Astrocyte (in vitro differentiated cells and primary cell): Measurements from ENCODE around the gene TBC1D5. TPM values are rescaled to one million over a fixed set of nuclear protein-coding genes. Genes with fewer than 3 reads are reported as not detected.

Experiments
- DNase-seq: peaks from one replicate; pipeline ENCODE4 v3.0.0-alpha.2; 2010; ENCODE audit warnings: low read depth
- FAIRE-seq: peaks from 2 replicates; lab custom pipeline; 2011; peaks lifted over from hg19 to GRCh38; lab: Jason Lieb, UNC
- H2AFZ ChIP-seq: 2 replicates; pipeline ENCODE4 v1.6.0; 2012; ENCODE audit warnings: low read depth, low read length, inconsistent platforms
- H3K27ac ChIP-seq: 2 replicates; pipeline ENCODE4 v1.5.1; 2011; ENCODE audit warnings: low read depth, low read length, inconsistent platforms
- H3K27me3 ChIP-seq: 2 replicates; pipeline ENCODE4 v1.6.0; 2011; ENCODE audit warnings: low read length, inconsistent platforms; ENCODE audit not compliant: insufficient read depth
- H3K36me3 ChIP-seq: 2 replicates; pipeline ENCODE4 v1.5.1; 2011; ENCODE audit warnings: low read length, inconsistent platforms; ENCODE audit not compliant: insufficient read depth
- H3K4me1 ChIP-seq: 2 replicates; pipeline ENCODE4 v1.5.1; 2011; ENCODE audit warnings: low read length, inconsistent platforms; ENCODE audit not compliant: insufficient read depth
- H3K4me2 ChIP-seq: 2 replicates; pipeline ENCODE4 v1.6.0; 2012; ENCODE audit warnings: low read length, inconsistent platforms
- H3K4me3 ChIP-seq: 2 replicates; pipeline ENCODE4 v1.5.1; 2011; ENCODE audit warnings: low read depth, mild to moderate bottlenecking, low read length, inconsistent platforms; ENCODE audit not compliant: insufficient read depth
- H3K79me2 ChIP-seq: 2 replicates; pipeline ENCODE4 v1.6.0; 2012; ENCODE audit warnings: mild to moderate bottlenecking, low read length, inconsistent platforms; ENCODE audit not compliant: insufficient read depth
- H3K9ac ChIP-seq: 2 replicates; pipeline ENCODE4 v1.6.0; 2012; ENCODE audit warnings: mild to moderate bottlenecking, low read length, inconsistent platforms
- H3K9me3 ChIP-seq: 2 replicates; pipeline ENCODE4 v1.5.1; 2012; ENCODE audit warnings: low read depth, mild to moderate bottlenecking, low read length, inconsistent platforms; ENCODE audit not compliant: insufficient read depth
- H4K20me1 ChIP-seq: 2 replicates; pipeline ENCODE4 v1.6.0; 2012; ENCODE audit warnings: low read length, inconsistent platforms; ENCODE audit not compliant: insufficient read depth
- H3K27ac Mint-ChIP-seq: one replicate; pipeline ENCODE4 v1.8.0; 2021; ENCODE audit warnings: mild to moderate bottlenecking, mixed read lengths; ENCODE audit not compliant: unreplicated experiment
- H3K27me3 Mint-ChIP-seq: one replicate; pipeline ENCODE4 v1.8.0; 2021; ENCODE audit warnings: low read depth, mixed read lengths; ENCODE audit not compliant: unreplicated experiment
- H3K36me3 Mint-ChIP-seq: one replicate; pipeline ENCODE4 v1.8.0; 2021; ENCODE audit warnings: low read depth, mixed read lengths; ENCODE audit not compliant: unreplicated experiment
- H3K4me1 Mint-ChIP-seq: one replicate; pipeline ENCODE4 v1.8.0; 2021; ENCODE audit warnings: low read depth, mixed read lengths; ENCODE audit not compliant: unreplicated experiment
- H3K4me3 Mint-ChIP-seq: one replicate; pipeline ENCODE4 v1.8.0; 2021; ENCODE audit warnings: mild to moderate bottlenecking, moderate library complexity, mixed read lengths; ENCODE audit not compliant: unreplicated experiment
- H3K9me3 Mint-ChIP-seq: one replicate; pipeline ENCODE4 v1.8.0; 2021; ENCODE audit warnings: mild to moderate bottlenecking, mixed read lengths; ENCODE audit not compliant: unreplicated experiment
- CTCF ChIP-seq: IDR thresholded peaks from 2 replicates; pipeline ENCODE4 v1.5.1; 2011; ENCODE audit warnings: low read depth, mild to moderate bottlenecking, inconsistent platforms, low read length, moderate library complexity; ENCODE audit not compliant: insufficient read depth
- EZH2 ChIP-seq: IDR thresholded peaks from 2 replicates; pipeline ENCODE4 v1.6.1; 2012; ENCODE audit warnings: mild to moderate bottlenecking, low read length, inconsistent platforms; ENCODE audit not compliant: insufficient read depth
- total RNA-seq: library from RNA; stranded (reverse); gene quantifications from 2 replicates; pipeline ENCODE4 v1.2.1, GENCODE V29; 2021

The TBC1D5 gene
- total RNA-seq, 1 donor from 2014 or later: 23.0 TPM

DNA sequence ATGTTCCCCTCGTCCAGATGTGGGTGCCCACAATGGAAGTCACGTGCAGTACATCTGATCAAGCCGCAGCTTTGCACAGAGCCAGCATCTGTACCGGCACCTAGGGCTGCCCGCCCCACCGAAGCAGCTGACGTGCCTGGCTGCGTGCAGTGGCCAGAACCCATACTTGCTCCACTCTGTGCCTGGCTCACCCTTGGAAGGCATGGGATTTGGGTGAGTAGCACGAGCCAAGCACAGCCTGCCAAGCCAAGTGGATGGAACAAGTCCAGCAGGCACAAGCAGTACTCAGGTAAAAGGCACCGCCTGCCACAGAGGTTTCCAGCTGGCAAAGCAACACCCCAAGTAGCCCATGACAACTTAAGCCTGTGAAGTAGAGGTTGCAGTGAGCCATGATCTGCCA is 261.3 kb downstream of the TBC1D5 start:
- H3K79me2 ChIP-seq: no peaks in the 10 kb centered on the region
- H3K4me3 ChIP-seq: no peak overlapping the region
- Mint-ChIP-seq H3K4me3 (no peak overlapping the region), H3K27ac (no peak overlapping the region), H3K4me1 (peaks cover 1% of the 10 kb centered on the region), H3K36me3 (no peaks in the 10 kb centered on the region), H3K9me3 (no peaks in the 10 kb centered on the region), H3K27me3 (no peaks in the 10 kb centered on the region)
- FAIRE-seq (no peak), DNase-seq (no peak)
- H3K4me1 ChIP-seq: no peaks in the 10 kb centered on the region
- H3K4me2 ChIP-seq: no peak overlapping the region
- H3K9ac ChIP-seq: no peak overlapping the region
- no peaks in the 10 kb centered on the region for H3K36me3 ChIP-seq
- H2AFZ ChIP-seq: no peak overlapping the region
- H4K20me1 ChIP-seq: no peaks in the 10 kb centered on the region
- H3K27ac ChIP-seq: no peak overlapping the region
- H3K27me3 ChIP-seq: no peaks in the 10 kb centered on the region
- TF ChIP-seq CTCF: no peak
- TF ChIP-seq EZH2: no peak
- H3K9me3 ChIP-seq: no peaks in the 10 kb centered on the region

GRCh38 chr3:17479681-17480405 is 262.6 kb downstream of the TBC1D5 start:
- no peaks in the 10 kb centered on the region for H3K27me3 Mint-ChIP-seq
- H3K9me3 Mint-ChIP-seq: no peaks in the 10 kb centered on the region
- no peak overlapping the region for H3K27ac ChIP-seq
- no peaks in the 10 kb centered on the region for H3K79me2 ChIP-seq
- H3K4me2 ChIP-seq: no peak overlapping the region
- no peaks in the 10 kb centered on the region for H3K36me3 ChIP-seq
- H3K36me3 Mint-ChIP-seq: no peaks in the 10 kb centered on the region
- no peak overlapping the region for H3K27ac Mint-ChIP-seq
- H3K4me1 ChIP-seq: no peaks in the 10 kb centered on the region
- H3K27me3 ChIP-seq: no peaks in the 10 kb centered on the region
- no peaks in the 10 kb centered on the region for H4K20me1 ChIP-seq
- FAIRE-seq (no peak), DNase-seq (no peak)
- no peak overlapping the region for H3K4me3 ChIP-seq
- H3K9me3 ChIP-seq: no peaks in the 10 kb centered on the region
- H3K4me3 Mint-ChIP-seq: no peak overlapping the region
- TF ChIP-seq CTCF (no peak), EZH2 (no peak)
- peaks cover 1% of the 10 kb centered on the region for H3K4me1 Mint-ChIP-seq
- H3K9ac ChIP-seq: no peak overlapping the region
- H2AFZ ChIP-seq: no peak overlapping the region

DNA sequence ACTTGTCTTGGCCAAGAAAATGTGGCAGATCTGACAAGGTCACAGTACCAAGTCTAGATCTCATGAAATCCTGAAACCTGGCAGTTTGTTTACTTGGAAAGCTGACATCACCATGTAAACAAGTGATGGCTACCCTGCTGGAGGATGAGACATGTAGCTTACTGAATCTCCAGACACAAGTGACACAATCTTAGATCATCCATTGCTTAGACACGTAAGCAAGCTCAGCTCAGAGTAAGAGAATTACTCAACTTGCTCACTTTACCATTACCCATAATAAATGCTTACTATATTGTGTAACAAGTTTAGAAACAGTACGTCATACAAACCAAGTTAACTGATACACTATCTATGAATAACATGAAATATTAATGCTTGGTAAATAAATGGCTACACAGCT is 263.8 kb downstream of the TBC1D5 start:
- no peaks in the 10 kb centered on the region for H3K4me1 ChIP-seq
- H3K27me3 ChIP-seq: no peaks in the 10 kb centered on the region
- no peaks in the 10 kb centered on the region for H3K27me3 Mint-ChIP-seq
- no peaks in the 10 kb centered on the region for H3K9me3 ChIP-seq
- no peak overlapping the region for H3K4me3 ChIP-seq
- no peaks in the 10 kb centered on the region for H3K9me3 Mint-ChIP-seq
- H3K27ac ChIP-seq: no peak overlapping the region
- H3K79me2 ChIP-seq: no peaks in the 10 kb centered on the region
- no peak overlapping the region for H3K4me2 ChIP-seq
- no peak overlapping the region for H3K4me3 Mint-ChIP-seq
- DNase-seq: peak; percentile 60
- FAIRE-seq: peak; percentile 62
- H3K36me3 Mint-ChIP-seq: no peaks in the 10 kb centered on the region
- H3K36me3 ChIP-seq: no peaks in the 10 kb centered on the region
- H3K4me1 Mint-ChIP-seq: peaks cover 1% of the 10 kb centered on the region
- TF ChIP-seq EZH2: no peak
- TF ChIP-seq CTCF: no peak
- H3K9ac ChIP-seq: no peak overlapping the region
- H2AFZ ChIP-seq: no peak overlapping the region
- H4K20me1 ChIP-seq: no peaks in the 10 kb centered on the region
- peak overlapping the region; percentile 34 for H3K27ac Mint-ChIP-seq
